Ovary (tissue), 9 donors: Measurements from ENCODE around the gene WNT8B. TPM values are rescaled to one million over a fixed set of nuclear protein-coding genes. Genes with fewer than 3 reads are reported as not detected.

Experiments
- DNase-seq, 5 donors: peaks; one replicate each; pipeline ENCODE4 v3.0.0-alpha.2; 2019 to 2020
- H3K27ac ChIP-seq, 2 donors: fragments of 200-600 bp; one replicate each; pipeline versions ENCODE4 v1.5.1 to v1.8.0; 2019 to 2022
- H3K27me3 ChIP-seq: fragments of 200-600 bp; one replicate; pipeline ENCODE4 v1.8.0; 2022
- H3K36me3 ChIP-seq: fragments of 200-600 bp; sonication (generic); one replicate; pipeline ENCODE4 v1.5.1; 2019
- H3K4me1 ChIP-seq: one replicate; pipeline ENCODE4 v1.8.1; 2013; ENCODE audit warnings: mild to moderate bottlenecking, moderate library complexity; ENCODE audit not compliant: insufficient read depth
- H3K4me3 ChIP-seq: fragments of 200-600 bp; sonication (generic); one replicate; pipeline ENCODE4 v1.5.1; 2017
- H3K9me3 ChIP-seq, 2 donors: fragments of 200-600 bp in 1 of 2; sonication (generic) in 1 of 2; one replicate each; pipeline versions ENCODE4 v1.5.1 to v1.8.1; 2013 to 2019; ENCODE audit warnings: mild to moderate bottlenecking in 1 of 2, moderate library complexity in 1 of 2
- EP300 ChIP-seq: sonication (generic); formaldehyde crosslinking; IDR thresholded peaks from one replicate; pipeline ENCODE4 v1.6.1; 2017; ENCODE audit warnings: antibody characterized with exemption
- POLR2A ChIP-seq: fragments of 450-650 bp; IDR thresholded peaks from one replicate; pipeline ENCODE4 v1.6.1; 2017; ENCODE audit warnings: antibody characterized with exemption, mild to moderate bottlenecking, moderate library complexity
- WGBS, 3 donors: extraction: QIAGEN DNeasy Blood & Tissue Kit in 1 of 3; methylation state at CpG; one replicate each; pipeline versions ENCODE4 v1.1.5 to v1.1.7; 2013 to 2017; 5-methylcytosine and 5-hydroxymethylcytosine counted together
- intact Hi-C, 4 donors: fragments of 100-400 bp; cut with DNase I; formaldehyde crosslinking; loops; one replicate each; pipeline versions ENCODE4 v1.11.0 to v1.15.1; 2022 to 2023
- polyA plus RNA-seq, 2 donors: library from polyadenylated mRNA; stranded (reverse); fragments of 200-250 nt in 1 of 2; fragments of 350-450 nt in 1 of 2; fragmentation: Illumina TruSeq in 1 of 2; extraction: RNeasy Lipid Tissue Mini Kit (QIAGEN cat#74804) in 1 of 2; gene quantifications; one replicate each; pipeline ENCODE4 v1.2.3, GENCODE V29; 2013 to 2014
- total RNA-seq, 7 donors: library from RNA; depleted of rRNA in 2 of 7; stranded (reverse); fragments of >200 nt in 2 of 7; fragmentation: NEBNext Ultra II Directional in 3 of 7; extraction: Animal tissue kit (Norgen Biotek cat#: 25700) in 3 of 7; gene quantifications; one replicate each; pipeline versions ENCODE4 v1.1.0 to v1.2.4, GENCODE V29; 2016 to 2023
- TF ChIP-seq, protein P1 (sequence below), 3 donors: fragments of 450-650 bp in 2 of 3; fragments of 200-600 bp in 1 of 3; IDR thresholded peaks; one replicate each; pipeline versions ENCODE4 v1.5.1 to v1.8.0; 2016 to 2022; ENCODE audit warnings: antibody characterized with exemption in 3 of 3, mild to moderate bottlenecking in 1 of 3
- donor health status: DM: no; HTN: no; CAD: no; lungs with moderate emphysema.
- donor health status: DM: no; HTN: no; CAD: no.
- donor health status: Bipolar disorder and iron deficiency.
- donor health status: DM: yes; HTN: yes; CAD: no.
- donor health status: DM: no; HTN: no; CAD: no.
- donor health status: DM: yes; HTN: yes; CAD: no.

Gene WNT8B
- total and polyA plus RNA-seq, 9 donors = 0.06 to 0.36 (median 0.24) TPM; not detected in 5

DNA sequence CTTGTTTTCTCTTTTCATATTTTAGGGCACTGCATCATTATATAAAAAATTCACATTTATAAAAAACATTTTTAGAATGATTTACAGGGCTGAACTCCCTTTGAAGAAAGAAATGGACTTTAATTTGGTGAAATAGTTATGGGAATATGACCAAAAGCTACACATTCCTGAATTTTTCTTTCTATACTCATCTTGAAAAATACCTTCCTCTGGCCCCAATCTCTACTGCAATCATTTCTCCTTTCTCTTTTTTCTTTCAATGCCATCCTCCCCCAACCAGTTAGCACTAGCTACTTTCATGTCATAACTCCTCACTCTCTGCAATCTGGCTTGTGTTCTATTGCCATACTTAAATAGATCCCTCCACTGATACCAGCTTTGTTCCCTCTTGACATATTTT is 6.2 kb downstream of the WNT8B start:
- intact Hi-C loops = no loop called here
- H3K27ac ChIP-seq = no peak overlapping the region
- DNase-seq = no peak
- no peaks in the 10 kb centered on the region for H3K9me3 ChIP-seq
- no peak overlapping the region for H3K4me3 ChIP-seq
- H3K4me1 ChIP-seq = no peaks in the 10 kb centered on the region
- no peak for TF ChIP-seq POLR2A
- TF ChIP-seq EP300 = no peak
- TF ChIP-seq, protein P1, sequence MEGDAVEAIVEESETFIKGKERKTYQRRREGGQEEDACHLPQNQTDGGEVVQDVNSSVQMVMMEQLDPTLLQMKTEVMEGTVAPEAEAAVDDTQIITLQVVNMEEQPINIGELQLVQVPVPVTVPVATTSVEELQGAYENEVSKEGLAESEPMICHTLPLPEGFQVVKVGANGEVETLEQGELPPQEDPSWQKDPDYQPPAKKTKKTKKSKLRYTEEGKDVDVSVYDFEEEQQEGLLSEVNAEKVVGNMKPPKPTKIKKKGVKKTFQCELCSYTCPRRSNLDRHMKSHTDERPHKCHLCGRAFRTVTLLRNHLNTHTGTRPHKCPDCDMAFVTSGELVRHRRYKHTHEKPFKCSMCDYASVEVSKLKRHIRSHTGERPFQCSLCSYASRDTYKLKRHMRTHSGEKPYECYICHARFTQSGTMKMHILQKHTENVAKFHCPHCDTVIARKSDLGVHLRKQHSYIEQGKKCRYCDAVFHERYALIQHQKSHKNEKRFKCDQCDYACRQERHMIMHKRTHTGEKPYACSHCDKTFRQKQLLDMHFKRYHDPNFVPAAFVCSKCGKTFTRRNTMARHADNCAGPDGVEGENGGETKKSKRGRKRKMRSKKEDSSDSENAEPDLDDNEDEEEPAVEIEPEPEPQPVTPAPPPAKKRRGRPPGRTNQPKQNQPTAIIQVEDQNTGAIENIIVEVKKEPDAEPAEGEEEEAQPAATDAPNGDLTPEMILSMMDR (IDR thresholded peaks at IDR 0.05) = no peak
- H3K27me3 ChIP-seq = no peaks in the 10 kb centered on the region
- no peaks in the 10 kb centered on the region for H3K36me3 ChIP-seq

DNA sequence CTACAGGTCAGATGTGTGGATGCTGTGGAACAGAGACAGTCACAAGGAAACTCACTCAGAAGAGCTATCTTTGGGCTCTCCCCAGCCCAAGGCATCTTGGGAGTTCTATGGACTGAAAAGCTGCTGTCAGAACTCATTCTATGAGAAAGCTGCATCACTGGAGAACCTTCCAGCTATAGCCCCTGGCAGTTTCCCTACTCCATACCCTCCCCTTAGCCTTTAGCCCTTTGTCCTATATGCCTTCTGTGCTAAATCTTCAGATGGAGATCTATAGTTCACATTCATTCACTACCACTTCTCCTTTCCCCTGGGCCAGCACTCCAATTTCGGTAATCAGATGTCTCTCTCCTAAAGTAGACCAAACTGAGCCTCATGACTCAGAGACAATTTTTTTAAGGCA is 6.9 kb downstream of the WNT8B start:
- intact Hi-C loops = no loop called here
- no peak overlapping the region for H3K4me3 ChIP-seq
- H3K27me3 ChIP-seq = no peaks in the 10 kb centered on the region
- WGBS, 3 donors = 70 to 84% (median 81%) methylated on average over 1 of the region's 1 CpG
- no peak overlapping the region for H3K27ac ChIP-seq
- H3K36me3 ChIP-seq = no peaks in the 10 kb centered on the region
- no peaks in the 10 kb centered on the region for H3K9me3 ChIP-seq
- TF ChIP-seq POLR2A (no peak), EP300 (no peak)
- TF ChIP-seq, protein P1 (IDR thresholded peaks at IDR 0.05) = no peak
- no peak for DNase-seq
- no peaks in the 10 kb centered on the region for H3K4me1 ChIP-seq

DNA sequence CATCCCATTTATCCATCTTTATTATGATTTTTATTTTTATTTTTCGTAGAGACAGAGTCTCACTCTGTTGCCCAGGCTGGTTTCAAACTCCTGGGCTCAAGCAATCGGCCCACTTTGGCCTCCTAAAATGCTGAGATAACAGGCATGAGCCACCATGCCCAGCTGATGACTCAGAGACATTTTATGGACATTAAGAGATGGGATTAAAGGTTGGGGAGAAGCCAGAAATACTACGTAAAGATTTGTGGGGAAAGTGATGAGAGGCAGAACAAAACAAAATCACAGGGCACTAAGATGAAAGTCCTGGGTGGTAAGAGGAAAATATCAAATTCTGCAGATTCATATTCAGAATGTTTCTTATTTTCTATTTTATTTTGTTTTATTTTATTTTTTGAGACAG is 7.6 kb downstream of the WNT8B start:
- no peak for DNase-seq
- WGBS, 3 donors = 80 to 83% (median 80%) methylated on average over 3 of the region's 3 CpGs
- Histone ChIP-seq H3K4me3 (no peak overlapping the region), H3K9me3 (no peaks in the 10 kb centered on the region), H3K27ac (no peak overlapping the region), H3K4me1 (no peaks in the 10 kb centered on the region), H3K36me3 (no peaks in the 10 kb centered on the region), H3K27me3 (no peaks in the 10 kb centered on the region)
- no peak for TF ChIP-seq EP300
- TF ChIP-seq, protein P1 (IDR thresholded peaks at IDR 0.05) = no peak
- no peak for TF ChIP-seq POLR2A
- intact Hi-C loops = no loop called here

DNA sequence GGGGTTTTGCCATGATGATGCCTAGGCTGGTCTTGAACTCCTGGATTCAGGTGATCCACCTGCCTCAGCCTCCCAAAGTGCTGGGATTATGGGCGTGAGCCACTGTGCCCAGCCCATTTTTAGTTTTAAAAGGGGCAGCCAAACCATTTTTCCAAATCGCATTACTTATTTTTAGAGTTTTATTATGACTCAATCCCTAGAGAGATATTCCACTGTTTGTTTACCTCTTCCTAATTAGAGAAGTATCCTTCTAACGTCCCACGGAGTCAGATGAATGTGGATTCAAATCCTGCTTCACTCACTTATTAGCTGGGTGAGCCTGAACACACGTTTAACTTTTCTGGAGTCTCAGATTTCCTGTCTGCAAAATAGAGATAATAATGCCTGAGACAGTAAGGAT is 15.2 kb downstream of the WNT8B start:
- DNase-seq = no peak
- no peaks in the 10 kb centered on the region for H3K9me3 ChIP-seq
- H3K27me3 ChIP-seq = no peaks in the 10 kb centered on the region
- TF ChIP-seq POLR2A (no peak), EP300 (no peak)
- TF ChIP-seq, protein P1 (IDR thresholded peaks at IDR 0.05) = no peak
- intact Hi-C loops = no loop called here
- no peak overlapping the region for H3K27ac ChIP-seq
- H3K36me3 ChIP-seq = no peaks in the 10 kb centered on the region
- WGBS, 3 donors = 15 to 21% (median 17%) methylated on average over 5 of the region's 5 CpGs
- H3K4me3 ChIP-seq = no peak overlapping the region
- peaks cover 6% of the 10 kb centered on the region for H3K4me1 ChIP-seq

DNA sequence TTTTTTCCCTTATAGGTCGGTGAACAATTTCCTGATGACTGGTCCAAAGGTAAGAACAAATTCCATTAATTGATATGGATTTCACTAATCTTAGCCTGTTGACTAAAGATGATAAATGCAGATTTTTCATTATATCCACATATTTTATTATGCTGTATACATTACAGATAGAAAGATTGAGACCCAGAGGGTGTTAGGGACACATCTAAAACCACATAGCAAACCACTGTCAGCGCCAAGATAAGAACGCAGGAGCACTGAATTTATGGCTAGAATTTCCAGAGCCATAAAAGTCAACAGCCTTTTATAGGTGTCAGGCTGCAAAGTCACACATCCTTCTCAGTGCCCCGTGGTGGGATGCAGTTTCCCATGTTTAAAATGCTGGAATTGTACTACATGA is 16.2 kb downstream of the WNT8B start:
- H3K36me3 ChIP-seq = no peaks in the 10 kb centered on the region
- peaks cover 7% of the 10 kb centered on the region for H3K4me1 ChIP-seq
- DNase-seq = no peak
- H3K9me3 ChIP-seq = no peaks in the 10 kb centered on the region
- H3K4me3 ChIP-seq = no peak overlapping the region
- no peak overlapping the region for H3K27ac ChIP-seq
- TF ChIP-seq EP300 (no peak), POLR2A (no peak)
- TF ChIP-seq, protein P1 (IDR thresholded peaks at IDR 0.05) = no peak
- intact Hi-C loops = no loop called here
- WGBS, 3 donors = 12 to 26% (median 16%) methylated on average over 4 of the region's 4 CpGs
- H3K27me3 ChIP-seq = no peaks in the 10 kb centered on the region
